KG1 (cell line): ENCODE measurements around the gene OR3A2.
"Not testable (repeated sequence)": the region's sequence is repeated elsewhere in the genome, so short reads cannot be mapped to it uniquely, and the experiment has no call there.

Experiments used
- DNase-seq: peaks from one replicate; lab custom pipeline; 2025; lab: John Stamatoyannopoulos, UW

OR3A2 gene

GRCh38 chr17:3385869-3386816 lies at the start of gene OR3A2:
Gene OR3A2, minus strand, starts transcription at chr17:3386308.
- DNase-seq = no peak

- no peak for DNase-seq
These were observed 47.6 kb upstream of the OR3A2 start, which contains the start of gene OR1E2 for GRCh38 chr17:3433741-3434140. Gene OR1E2, minus strand, starts transcription at chr17:3433841. Its CDS starts 0 bp downstream, at chr17:3433841.

GRCh38 chr17:3433215-3433614 lies 47.1 kb upstream of the OR3A2 start:
- not testable (repeated sequence) for DNase-seq

- no peak for DNase-seq
These were observed 32.1 kb upstream of the OR3A2 start for GRCh38 chr17:3418222-3418621.

- no peak for DNase-seq
These were observed 29.5 kb upstream of the OR3A2 start for GRCh38 chr17:3415610-3416009.

- not testable (repeated sequence) for DNase-seq
These were observed 26.1 kb upstream of the OR3A2 start for GRCh38 chr17:3412216-3412615.

- no peak for DNase-seq
These were observed 25.0 kb upstream of the OR3A2 start, which contains the start of gene OR3A3 for GRCh38 chr17:3411070-3411469. Gene OR3A3, plus strand, starts transcription at chr17:3411370.

- DNase-seq = not testable (repeated sequence)
These were observed 17.7 kb upstream of the OR3A2 start for GRCh38 chr17:3403856-3404255.

GRCh38 chr17:3401786-3402185 lies 15.7 kb upstream of the OR3A2 start:
- DNase-seq = no peak

- no peak for DNase-seq
These were observed 13.9 kb upstream of the OR3A2 start for GRCh38 chr17:3400055-3400454.

GRCh38 chr17:3398310-3398709 lies 12.2 kb upstream of the OR3A2 start, which contains the start of gene OR1E1:
Gene OR1E1, minus strand, starts transcription at chr17:3398410. Its CDS starts 0 bp downstream, at chr17:3398410.
- DNase-seq = no peak

- not testable (repeated sequence) for DNase-seq
These were observed 11.7 kb upstream of the OR3A2 start for GRCh38 chr17:3397801-3398200.

- DNase-seq = no peak
These were observed 3.7 kb upstream of the OR3A2 start for GRCh38 chr17:3389791-3390190.

- no peak for DNase-seq
These were observed 4.2 kb downstream of the OR3A2 start for GRCh38 chr17:3381957-3382356.

- DNase-seq = no peak
These were observed 7.8 kb downstream of the OR3A2 start for GRCh38 chr17:3378321-3378720.

GRCh38 chr17:3371167-3371566 lies 14.9 kb downstream of the OR3A2 start:
- DNase-seq = not testable (repeated sequence)

- DNase-seq = not testable (repeated sequence)
These were observed 43.3 kb downstream of the OR3A2 start for GRCh38 chr17:3342782-3343181.

GRCh38 chr17:3335876-3336275 lies 50.2 kb downstream of the OR3A2 start:
- no peak for DNase-seq

- DNase-seq = no peak
These were observed 67.8 kb downstream of the OR3A2 start for GRCh38 chr17:3318336-3318735.

GRCh38 chr17:3316836-3317235 lies 69.3 kb downstream of the OR3A2 start:
- no peak for DNase-seq

- no peak for DNase-seq
These were observed 77.5 kb downstream of the OR3A2 start for GRCh38 chr17:3308603-3309002.

GRCh38 chr17:3298260-3298659 lies 87.8 kb downstream of the OR3A2 start, which contains the start of gene OR3A1:
Gene OR3A1, minus strand, starts transcription at chr17:3298360. Its CDS starts 5,778 bp downstream, at chr17:3292582.
- DNase-seq = no peak

GRCh38 chr17:3295632-3296031 lies 90.5 kb downstream of the OR3A2 start:
- no peak for DNase-seq
